ENCODE results near the gene MPDZ. TPM values are rescaled to one million over a fixed set of nuclear protein-coding genes. Genes with fewer than 3 reads are reported as not detected.

MPDZ gene
- total RNA-seq, 4 donors from 2014 or later, result 17.9 to 29.6 (median 23.5) TPM

DNA sequence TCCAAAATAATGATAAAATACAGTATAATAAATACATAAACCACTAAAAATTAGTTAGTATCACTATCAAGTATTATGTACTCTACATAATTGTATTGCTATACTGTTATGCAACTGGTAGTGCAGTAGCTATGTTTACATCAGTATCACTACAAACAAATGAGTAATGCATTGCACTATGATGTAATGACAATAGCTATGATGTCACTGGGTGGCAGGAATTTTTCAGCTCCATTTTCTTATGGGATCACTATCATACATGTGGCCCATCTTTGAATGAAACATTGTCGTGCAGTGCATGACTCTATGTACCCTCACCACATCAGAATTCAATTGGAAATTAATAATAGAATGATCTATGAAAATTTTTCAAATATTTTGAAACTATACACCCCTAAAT, 201.3 kb downstream of the MPDZ start:
- ATAC-seq, result no peak
- H3K36me3 ChIP-seq, result no peaks in the 10 kb centered on the region
- in situ Hi-C loops (cut with MboI; ENCODE audit: low sequenced_read_pairs in 4 of 4) (loop anchor here in 1 of 4 donors (25.0 kb wide), 1 partner anchor 366 kb away; no protein-coding TSS in a partner anchor), intact Hi-C loops (cut with DNase I; ENCODE audit: low total_unique reads) (no loop called here)
- H3K4me1 ChIP-seq, result no peaks in the 10 kb centered on the region
- no peak overlapping the region for H3K27ac ChIP-seq
- no peak overlapping the region for H3K4me3 ChIP-seq
- TF ChIP-seq POLR2A (IDR thresholded peaks at IDR 0.05), result no peak
- TF ChIP-seq, protein P1, sequence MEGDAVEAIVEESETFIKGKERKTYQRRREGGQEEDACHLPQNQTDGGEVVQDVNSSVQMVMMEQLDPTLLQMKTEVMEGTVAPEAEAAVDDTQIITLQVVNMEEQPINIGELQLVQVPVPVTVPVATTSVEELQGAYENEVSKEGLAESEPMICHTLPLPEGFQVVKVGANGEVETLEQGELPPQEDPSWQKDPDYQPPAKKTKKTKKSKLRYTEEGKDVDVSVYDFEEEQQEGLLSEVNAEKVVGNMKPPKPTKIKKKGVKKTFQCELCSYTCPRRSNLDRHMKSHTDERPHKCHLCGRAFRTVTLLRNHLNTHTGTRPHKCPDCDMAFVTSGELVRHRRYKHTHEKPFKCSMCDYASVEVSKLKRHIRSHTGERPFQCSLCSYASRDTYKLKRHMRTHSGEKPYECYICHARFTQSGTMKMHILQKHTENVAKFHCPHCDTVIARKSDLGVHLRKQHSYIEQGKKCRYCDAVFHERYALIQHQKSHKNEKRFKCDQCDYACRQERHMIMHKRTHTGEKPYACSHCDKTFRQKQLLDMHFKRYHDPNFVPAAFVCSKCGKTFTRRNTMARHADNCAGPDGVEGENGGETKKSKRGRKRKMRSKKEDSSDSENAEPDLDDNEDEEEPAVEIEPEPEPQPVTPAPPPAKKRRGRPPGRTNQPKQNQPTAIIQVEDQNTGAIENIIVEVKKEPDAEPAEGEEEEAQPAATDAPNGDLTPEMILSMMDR (IDR thresholded peaks at IDR 0.05 in 4 of 5, conservative IDR thresholded peaks at IDR 0.05 in 1 of 5), result no peak
- DNase-seq, result no peak
- H3K9me3 ChIP-seq, result no peaks in the 10 kb centered on the region
- no peaks in the 10 kb centered on the region for H3K27me3 ChIP-seq

DNA sequence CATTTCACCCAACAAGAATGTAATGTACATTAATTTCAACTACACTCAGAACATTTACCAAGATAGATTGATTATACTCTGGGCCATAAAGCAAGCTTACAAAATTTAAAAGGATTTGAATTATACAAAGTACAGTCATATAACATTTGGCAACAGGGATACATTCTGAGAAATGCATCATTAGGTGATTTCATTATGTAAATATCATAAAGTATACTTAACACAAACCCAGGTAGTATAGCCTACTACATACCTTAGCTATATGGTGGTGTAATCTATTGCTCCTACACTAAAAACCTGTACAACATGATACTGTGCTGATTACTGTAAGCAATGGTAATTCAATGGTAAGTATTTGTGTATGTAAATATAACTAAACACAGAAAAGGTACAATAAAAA, 202.9 kb downstream of the MPDZ start:
- ATAC-seq (no peak), DNase-seq (no peak)
- H3K4me1 ChIP-seq, result no peaks in the 10 kb centered on the region
- H3K27me3 ChIP-seq, result no peaks in the 10 kb centered on the region
- TF ChIP-seq, protein P1 (IDR thresholded peaks at IDR 0.05 in 4 of 5, conservative IDR thresholded peaks at IDR 0.05 in 1 of 5), result no peak
- no peak for TF ChIP-seq POLR2A (IDR thresholded peaks at IDR 0.05)
- in situ Hi-C loops (cut with MboI; ENCODE audit: low sequenced_read_pairs in 4 of 4) (loop anchor here in 1 of 4 donors (25.0 kb wide), 1 partner anchor 364 kb away; no protein-coding TSS in a partner anchor), intact Hi-C loops (cut with DNase I; ENCODE audit: low total_unique reads) (no loop called here)
- H3K36me3 ChIP-seq, result no peaks in the 10 kb centered on the region
- no peaks in the 10 kb centered on the region for H3K9me3 ChIP-seq
- no peak overlapping the region for H3K4me3 ChIP-seq
- H3K27ac ChIP-seq, result no peak overlapping the region

DNA sequence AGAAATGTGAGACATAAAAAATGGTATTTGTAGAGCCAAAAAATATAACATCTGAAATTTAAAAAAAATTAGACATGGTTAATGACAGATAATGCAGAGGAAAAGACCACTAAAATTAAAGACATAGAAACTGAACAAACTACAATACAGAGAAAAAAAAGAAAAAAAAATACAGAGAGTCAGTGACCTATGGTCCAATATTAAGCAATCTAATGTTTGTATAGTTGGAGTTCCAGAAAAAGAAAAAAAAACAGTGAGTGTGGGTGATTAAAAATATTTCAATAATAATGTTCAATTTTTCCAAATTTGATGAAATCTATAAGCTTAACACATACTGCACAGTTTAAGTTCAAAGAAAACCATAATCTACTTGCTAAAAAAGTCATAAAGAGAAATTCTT, 207.6 kb downstream of the MPDZ start:
- H3K27me3 ChIP-seq, result no peaks in the 10 kb centered on the region
- DNase-seq (no peak), ATAC-seq (no peak)
- H3K36me3 ChIP-seq, result no peaks in the 10 kb centered on the region
- in situ Hi-C loops (cut with MboI; ENCODE audit: low sequenced_read_pairs in 4 of 4), result no loop called here
- no peak overlapping the region for H3K27ac ChIP-seq
- no peaks in the 10 kb centered on the region for H3K4me1 ChIP-seq
- no peaks in the 10 kb centered on the region for H3K9me3 ChIP-seq
- intact Hi-C loops (cut with DNase I; ENCODE audit: low total_unique reads), result no loop called here
- TF ChIP-seq, protein P1 (IDR thresholded peaks at IDR 0.05 in 4 of 5, conservative IDR thresholded peaks at IDR 0.05 in 1 of 5), result no peak
- no peak for TF ChIP-seq POLR2A (IDR thresholded peaks at IDR 0.05)
- no peak overlapping the region for H3K4me3 ChIP-seq

DNA sequence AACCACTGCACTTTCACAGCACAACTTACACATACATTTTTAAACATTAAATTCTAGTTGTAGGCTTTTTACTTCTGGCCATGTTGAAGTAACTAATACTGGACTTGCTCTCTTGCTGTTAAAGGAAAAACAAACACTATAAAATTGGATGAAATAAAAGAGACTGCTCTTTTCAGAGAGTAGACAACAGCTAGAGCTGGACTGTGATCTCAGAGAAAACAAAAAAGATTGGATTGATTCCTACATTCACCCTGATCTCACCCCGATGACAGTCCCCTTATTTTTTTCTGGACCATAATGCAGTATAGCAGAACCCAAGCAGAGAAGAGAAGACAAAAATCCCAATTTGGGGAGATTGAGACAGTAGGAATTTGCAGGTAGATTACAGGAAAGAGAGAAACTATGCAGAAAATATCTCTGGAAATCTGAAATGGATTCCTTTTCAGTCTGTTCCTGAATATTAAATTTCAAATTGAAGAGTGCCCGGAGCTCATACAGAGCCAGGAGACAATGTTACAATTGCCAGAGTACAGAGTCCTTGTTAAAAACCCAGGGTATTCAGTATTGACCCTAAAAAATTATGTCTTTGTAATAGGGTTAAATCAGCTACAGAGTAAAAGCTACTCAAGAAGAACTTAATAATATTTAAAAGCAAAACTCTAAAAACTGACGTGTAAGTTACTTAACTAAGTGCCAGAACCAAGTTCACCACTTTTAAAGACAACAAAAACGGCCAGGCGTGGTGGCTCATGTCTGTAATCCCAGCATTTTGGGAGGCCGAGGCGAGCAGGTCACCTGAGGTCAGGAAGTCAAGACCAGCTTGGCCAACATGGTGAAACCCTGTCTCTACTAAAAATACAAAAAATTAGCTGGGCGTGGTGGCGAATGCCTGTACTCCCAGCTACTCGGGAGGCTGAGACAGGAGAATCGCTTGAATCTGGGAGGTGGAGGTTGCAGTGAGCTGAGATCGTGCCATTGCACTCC, 208.6 kb downstream of the MPDZ start:
- Histone ChIP-seq H3K4me1 (no peaks in the 10 kb centered on the region), H3K27ac (no peak overlapping the region), H3K9me3 (no peaks in the 10 kb centered on the region), H3K4me3 (no peak overlapping the region), H3K27me3 (no peaks in the 10 kb centered on the region), H3K36me3 (no peaks in the 10 kb centered on the region)
- DNase-seq (no peak), ATAC-seq (no peak)
- TF ChIP-seq POLR2A (IDR thresholded peaks at IDR 0.05), result no peak
- TF ChIP-seq, protein P1 (IDR thresholded peaks at IDR 0.05 in 4 of 5, conservative IDR thresholded peaks at IDR 0.05 in 1 of 5), result no peak
- intact Hi-C loops (cut with DNase I; ENCODE audit: low total_unique reads) (no loop called here), in situ Hi-C loops (cut with MboI; ENCODE audit: low sequenced_read_pairs in 4 of 4) (no loop called here)

All from gastrocnemius medialis (tissue), 4 donors.